Activated CD4-positive, alpha-beta T cell treated with anti-CD3 and anti-CD28 coated beads, Interleukin-2, Interleukin-4, amounts not matched to agents 100 ng/mL and 50 ng/mL, durations not matched to agents 16 hours and 8 hours (primary cell): Measurements from ENCODE around the gene CRADD.
"Not testable (repeated sequence)": the region's sequence is repeated elsewhere in the genome, so short reads cannot be mapped to it uniquely, and the experiment has no call there.

Experiments
- DNase-seq: peaks from one replicate; pipeline ENCODE4 v3.0.0-alpha.2; 2020; ENCODE audit warnings: low spot score

Gene CRADD

DNA sequence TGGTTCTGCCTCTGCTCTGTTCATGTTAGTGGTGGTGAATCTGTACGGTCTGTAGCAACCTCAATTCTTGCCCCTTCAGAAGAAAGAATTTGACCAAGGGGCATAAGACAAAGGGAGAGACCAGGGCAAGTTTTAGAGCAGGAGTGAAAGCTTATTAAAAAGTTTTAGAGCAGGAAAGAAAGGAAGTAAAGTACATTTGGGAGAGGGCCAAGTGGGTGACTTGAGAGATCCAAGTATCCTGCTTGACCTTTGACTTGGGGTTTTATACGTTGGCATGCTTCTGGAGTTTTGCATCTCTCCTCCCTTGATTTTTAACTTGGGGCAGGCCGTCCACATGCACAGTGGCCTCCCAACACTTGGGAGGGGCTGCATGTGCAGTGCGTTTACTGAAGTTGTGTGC is 225.0 kb downstream of the CRADD start:
- no peak for DNase-seq

DNA sequence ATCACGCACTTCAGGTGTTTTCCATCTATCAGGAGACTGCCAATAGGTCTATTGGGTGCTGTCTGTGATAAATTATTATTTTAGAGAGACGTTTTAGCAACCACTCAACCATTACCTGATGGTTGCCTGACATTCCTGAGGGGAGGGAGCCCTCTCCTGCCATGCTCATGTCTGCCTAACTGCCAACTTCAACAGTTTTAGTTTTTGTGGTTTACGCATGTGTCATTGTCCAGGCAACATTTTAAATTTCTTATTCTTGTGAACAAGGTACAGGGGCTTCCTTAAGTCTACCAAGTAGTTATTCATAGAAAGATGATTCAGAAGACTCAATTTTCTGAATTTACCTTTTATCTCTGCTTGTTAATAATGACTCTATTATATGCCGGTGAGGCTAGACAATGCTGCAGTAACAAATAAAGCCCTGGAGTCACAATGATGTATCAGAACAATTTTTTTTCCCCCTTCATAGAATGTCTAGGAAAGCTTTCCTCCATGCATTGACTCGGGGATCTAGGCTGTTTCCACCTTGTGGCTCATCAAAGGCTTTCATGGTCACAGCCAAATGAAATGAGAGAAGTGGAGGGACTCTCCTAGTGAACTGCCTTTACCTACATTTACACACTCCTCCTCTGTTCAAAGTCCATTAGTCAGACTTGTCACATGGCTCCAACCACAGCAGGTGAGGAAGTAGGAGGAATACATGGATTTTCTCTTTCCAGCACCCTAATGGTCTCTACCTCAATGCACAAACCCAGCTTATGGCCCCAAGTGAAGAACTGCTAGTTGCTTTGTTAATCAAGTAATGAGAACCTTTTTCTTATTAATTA is 225.8 kb downstream of the CRADD start:
- no peak for DNase-seq

DNA sequence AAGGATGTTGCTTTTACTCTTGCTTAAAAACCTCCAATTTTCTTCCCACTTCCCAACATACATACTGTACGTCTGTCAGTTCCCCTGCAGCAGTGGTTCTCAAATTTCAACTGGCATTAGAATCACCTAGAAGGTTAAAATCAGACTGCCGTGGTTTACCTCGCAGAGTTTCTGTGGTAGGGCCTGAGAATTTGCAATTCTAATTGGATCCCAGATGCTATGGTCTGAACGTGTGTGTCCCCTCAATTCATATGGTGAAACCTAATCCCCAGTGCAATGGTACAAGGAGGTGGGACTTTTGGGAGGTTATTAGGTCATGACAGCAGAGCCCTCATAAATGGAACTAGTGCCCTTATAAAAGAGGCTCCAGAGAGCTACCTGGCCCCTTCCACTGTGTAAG is 226.9 kb downstream of the CRADD start:
- no peak for DNase-seq

DNA sequence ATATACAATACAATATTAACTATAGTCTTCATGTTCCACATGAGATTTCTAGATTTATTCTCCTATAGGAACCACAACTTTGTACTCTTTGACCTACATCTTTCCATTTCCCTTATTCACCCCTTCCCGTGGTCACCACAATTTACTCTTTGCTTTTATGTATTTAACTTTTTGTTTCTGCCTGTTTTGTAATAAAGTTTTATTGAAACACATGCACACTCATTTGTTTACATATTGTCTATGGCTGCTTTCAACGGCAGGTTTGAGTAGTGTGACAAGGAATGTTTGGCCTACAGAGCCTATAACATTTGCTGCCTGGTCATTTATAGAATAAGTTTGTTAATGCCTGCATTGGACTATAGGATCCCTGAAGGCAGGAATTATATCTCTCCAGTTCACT is 231.1 kb downstream of the CRADD start:
- DNase-seq = no peak

- no peak for DNase-seq
These were observed 231.8 kb downstream of the CRADD start for GRCh38 chr12:93908846-93909567.

DNA sequence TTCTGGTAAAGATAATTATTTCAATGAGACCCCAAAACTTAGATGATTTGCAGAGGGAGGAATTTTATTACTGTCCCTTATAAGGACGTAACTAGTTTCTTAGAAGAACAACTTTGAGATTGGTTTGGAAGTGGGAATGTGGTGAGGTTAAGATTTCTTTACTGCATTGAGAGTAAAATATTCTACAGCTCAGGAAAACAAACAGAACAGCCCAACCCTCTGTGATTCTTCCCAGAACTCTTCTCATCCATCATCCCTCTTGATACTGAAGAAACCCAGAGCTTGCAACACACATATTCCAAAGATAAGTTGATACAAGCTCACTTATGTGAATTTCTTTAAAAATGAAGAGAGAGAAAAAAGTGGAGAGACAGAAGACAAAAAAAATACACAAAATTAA is 234.2 kb downstream of the CRADD start:
- no peak for DNase-seq

DNA sequence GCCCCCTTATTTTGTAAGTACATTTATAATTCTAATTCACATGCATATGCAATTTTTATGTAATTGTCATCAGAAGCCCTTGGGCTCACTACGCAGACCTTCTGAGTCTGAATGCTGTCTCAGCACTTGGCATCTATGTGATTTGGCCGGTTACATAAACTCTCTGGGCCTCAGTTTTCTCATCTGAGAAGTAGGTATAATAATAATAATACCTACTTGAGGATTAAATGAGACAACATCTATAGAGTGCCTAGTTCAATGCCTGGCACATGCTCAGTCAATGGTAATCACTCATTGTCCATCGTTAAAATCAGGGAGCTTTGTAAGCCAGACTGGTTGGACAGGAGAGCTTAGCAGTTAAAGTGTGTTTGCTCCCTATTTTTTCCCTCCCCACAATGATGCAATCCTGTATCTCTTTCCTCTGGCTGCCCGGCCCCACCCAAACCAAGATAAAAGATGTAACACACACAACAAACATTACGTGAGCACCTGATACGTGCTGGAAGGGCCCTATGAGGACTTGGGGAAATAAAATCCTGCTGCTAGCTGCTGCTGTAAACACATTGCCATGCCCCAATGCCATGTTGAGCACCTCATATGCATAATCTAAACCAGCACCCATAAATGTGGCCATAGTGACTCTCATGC is 235.0 kb downstream of the CRADD start:
- DNase-seq = no peak

- DNase-seq = no peak
These were observed 236.7 kb downstream of the CRADD start for GRCh38 chr12:93913845-93914244.

DNA sequence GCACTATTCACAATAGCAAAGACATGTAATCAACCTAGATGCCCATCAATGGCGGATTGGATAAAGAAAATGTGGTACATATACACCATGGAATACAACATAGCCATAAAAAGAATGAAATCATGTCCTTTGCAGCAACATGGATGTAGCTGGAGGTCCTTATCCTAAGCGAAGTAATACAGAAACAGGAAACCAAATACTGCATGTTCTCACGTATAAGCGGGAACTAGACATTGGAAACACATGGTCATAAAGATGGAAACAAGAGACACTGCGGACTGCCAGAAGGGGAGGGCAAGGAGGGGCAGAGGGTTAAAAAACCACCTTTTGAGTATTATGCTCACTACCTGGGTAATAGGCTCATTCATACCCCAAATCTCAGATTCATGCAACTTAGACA is 237.1 kb downstream of the CRADD start:
- DNase-seq = no peak

DNA sequence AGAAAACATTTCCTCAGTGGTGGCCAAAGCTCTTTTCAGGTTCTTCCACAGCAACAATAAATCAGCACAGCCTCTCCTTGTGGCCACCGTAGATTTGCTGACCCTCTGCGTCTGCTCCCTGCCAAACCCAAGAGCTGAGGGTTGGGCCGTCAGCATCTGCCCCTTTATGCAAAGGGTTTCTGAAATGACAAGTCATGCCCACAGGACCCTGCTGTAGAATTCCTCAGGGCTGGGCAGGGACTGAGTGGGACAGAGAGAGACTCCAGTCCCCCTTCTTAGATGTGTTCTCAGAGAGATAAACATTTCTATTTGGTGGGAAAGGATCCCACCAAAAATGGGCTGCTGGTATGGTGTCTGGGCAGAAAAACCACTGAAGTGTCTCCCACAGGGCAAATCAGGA is 238.2 kb downstream of the CRADD start:
- DNase-seq = no peak

DNA sequence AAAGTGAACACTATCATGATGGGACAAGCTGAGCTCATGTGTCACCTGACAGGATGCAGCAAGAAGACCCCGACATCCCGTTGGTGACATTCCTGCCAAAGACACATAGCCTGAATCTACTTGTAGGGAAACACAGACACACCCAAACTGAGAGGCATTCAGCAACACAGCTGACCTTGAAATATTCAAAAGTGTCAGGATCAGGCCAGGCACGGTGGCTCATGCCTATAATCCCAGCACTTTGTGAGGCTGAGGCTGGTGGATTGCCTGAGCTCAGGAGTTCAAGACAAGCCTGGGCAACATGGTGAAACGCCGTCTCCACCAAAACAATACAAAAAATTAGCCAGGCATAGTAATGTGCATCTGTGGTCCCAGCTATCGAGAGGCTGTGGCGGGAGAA is 239.2 kb downstream of the CRADD start:
- DNase-seq = no peak

GRCh38 chr12:93918262-93918661 is 241.1 kb downstream of the CRADD start:
- DNase-seq = no peak

- no peak for DNase-seq
These were observed 241.7 kb downstream of the CRADD start for GRCh38 chr12:93918900-93919299.

DNA sequence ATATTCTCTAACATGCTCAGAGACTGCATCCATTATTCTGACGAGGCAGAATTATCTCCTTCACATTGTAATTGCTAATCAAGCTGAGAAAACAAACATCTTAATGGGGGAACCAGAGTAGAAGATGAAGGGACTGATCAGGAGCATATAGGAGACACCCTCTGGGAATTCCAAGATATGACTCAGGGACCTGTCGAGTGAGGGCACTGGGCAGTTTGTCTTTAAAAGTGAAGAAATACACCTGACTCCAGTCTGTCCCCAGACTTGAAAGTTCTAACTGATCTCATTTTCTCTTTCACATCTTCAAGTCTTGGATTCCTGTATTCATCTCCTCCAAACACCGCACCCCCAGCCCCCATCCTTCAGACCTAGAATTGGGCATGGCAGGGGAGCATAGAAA is 244.3 kb downstream of the CRADD start:
- DNase-seq = no peak

- no peak for DNase-seq
These were observed 245.4 kb downstream of the CRADD start for GRCh38 chr12:93922583-93923006.

- DNase-seq = no peak
These were observed 247.2 kb downstream of the CRADD start for GRCh38 chr12:93924367-93924766.

DNA sequence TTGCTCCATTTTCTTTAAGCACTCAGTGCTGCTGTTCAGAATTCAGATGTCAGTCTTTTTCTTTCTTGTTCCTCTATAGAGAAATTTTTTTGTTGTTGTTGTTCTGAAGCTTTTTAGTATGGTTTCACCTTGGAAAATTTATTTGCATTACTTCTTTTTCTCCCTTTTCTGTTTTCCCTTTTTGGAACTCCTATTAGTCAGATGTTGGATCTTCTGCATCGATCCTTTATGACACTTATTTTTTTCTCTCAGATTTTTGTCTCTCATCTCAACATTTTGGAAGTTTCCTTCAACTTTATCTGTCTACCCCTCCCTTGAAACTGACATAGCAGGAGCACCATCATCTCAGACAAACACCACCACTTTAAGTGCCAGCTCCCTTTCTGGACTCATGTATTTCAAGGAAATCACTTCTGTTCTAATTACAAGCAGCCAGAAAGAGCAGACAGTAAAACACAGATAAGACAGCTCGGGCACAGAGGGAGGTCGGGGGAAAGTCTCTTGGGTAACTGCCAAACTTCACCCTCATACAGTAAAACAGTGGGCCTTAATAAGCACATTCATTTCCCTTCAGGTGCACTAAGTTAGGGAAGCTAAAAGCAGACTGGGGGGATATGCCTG is 248.5 kb downstream of the CRADD start:
- DNase-seq = no peak

- no peak for DNase-seq
These were observed 249.1 kb downstream of the CRADD start for GRCh38 chr12:93926237-93926636.

- not testable (repeated sequence) for DNase-seq
These were observed 251.9 kb downstream of the CRADD start for GRCh38 chr12:93929081-93929480.

- DNase-seq = no peak
These were observed 260.6 kb downstream of the CRADD start for GRCh38 chr12:93937812-93938211.

DNA sequence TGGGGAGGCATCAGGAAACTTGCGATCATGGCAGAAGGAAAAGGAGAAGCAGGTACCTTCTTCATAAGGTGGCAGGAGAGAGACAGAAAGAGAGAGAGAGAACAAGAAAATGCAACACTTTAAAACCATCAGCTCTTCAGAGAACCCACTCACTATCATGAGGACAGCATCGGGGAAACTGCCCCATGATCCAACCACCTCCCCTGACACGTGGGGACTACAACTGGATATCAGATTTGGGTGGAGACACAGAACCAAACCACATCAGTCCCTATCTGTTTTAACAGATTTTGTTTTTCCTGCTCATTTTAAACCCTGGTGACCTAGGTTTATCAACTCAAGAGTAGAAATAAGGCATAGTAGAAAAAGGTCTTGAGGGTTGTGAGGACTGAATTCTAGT is 261.1 kb downstream of the CRADD start:
- no peak for DNase-seq

- DNase-seq = no peak
These were observed 261.8 kb downstream of the CRADD start for GRCh38 chr12:93938931-93939330.
